C4-2B (cell line): ENCODE data around the gene ALPI.

Experiments used
- CTCF ChIP-seq: fragments of 450-650 bp; conservative IDR thresholded peaks from 2 replicates; pipeline ENCODE4 v1.5.1; 2017; ENCODE audit warnings: mild to moderate bottlenecking
- ZFX ChIP-seq: fragments of 450-650 bp; IDR thresholded peaks from 2 replicates; pipeline ENCODE4 v1.6.1; 2017

- TF ChIP-seq CTCF (no peak), ZFX (no peak)
Observed at GRCh38 chr2:232439758-232440135, 16.2 kb upstream of the ALPI start.
